SK-N-SH treated with all-trans-retinoic acid at 6 μM for 48 hours (cell line): ENCODE results near the gene VPS39.

ENCODE experiments used
- ATAC-seq: fragments of 200-7000 bp; cut with Tn5 transposase; 3 replicates; pipeline ENCODE4 v1.9.1; 2020; ENCODE audit warnings: mild to moderate bottlenecking, moderate library complexity
- ARNTL ChIP-seq: fragments of 450-650 bp; formaldehyde crosslinking; IDR thresholded peaks from 2 replicates; pipeline ENCODE4 v1.5.0; 2020; ENCODE audit warnings: low read depth, mild to moderate bottlenecking, moderate library complexity, borderline replicate concordance
- BACH2 ChIP-seq: fragments of 250-450 bp; sonication (Bioruptor Pico); IDR thresholded peaks from 2 replicates; pipeline ENCODE4 v1.9.0; 2021; ENCODE audit warnings: mild to moderate bottlenecking, borderline replicate concordance
- CSDC2 ChIP-seq: fragments of 250-450 bp; sonication (Bioruptor Pico); IDR thresholded peaks from 2 replicates; pipeline ENCODE4 v1.5.0; 2020; ENCODE audit warnings: mild to moderate bottlenecking, moderate library complexity
- GLIS3 ChIP-seq: fragments of 250-450 bp; sonication (Bioruptor Pico); IDR thresholded peaks from 2 replicates; pipeline ENCODE4 v1.5.0; 2020; ENCODE audit warnings: mild to moderate bottlenecking, moderate library complexity
- PPARA ChIP-seq: fragments of 250-450 bp; sonication (Bioruptor Pico); IDR thresholded peaks from 2 replicates; pipeline ENCODE4 v1.5.0; 2020; ENCODE audit warnings: mild to moderate bottlenecking, borderline replicate concordance
- RARB ChIP-seq: fragments of 250-450 bp; sonication (Bioruptor Pico); IDR thresholded peaks from 2 replicates; pipeline ENCODE4 v1.8.0; 2021; ENCODE audit warnings: mild to moderate bottlenecking, moderate library complexity
- SNAI2 ChIP-seq: fragments of 250-450 bp; sonication (Bioruptor Pico); IDR thresholded peaks from 2 replicates; pipeline ENCODE4 v1.5.0; 2020; ENCODE audit warnings: mild to moderate bottlenecking, moderate library complexity
- TCF4 ChIP-seq: fragments of 250-450 bp; sonication (Bioruptor Pico); IDR thresholded peaks from 2 replicates; pipeline ENCODE4 v1.8.0; 2021; ENCODE audit warnings: mild to moderate bottlenecking, moderate library complexity, borderline replicate concordance
- TOX ChIP-seq: fragments of 250-450 bp; sonication (Bioruptor Pico); IDR thresholded peaks from 2 replicates; pipeline ENCODE4 v1.8.0; 2021; ENCODE audit warnings: mild to moderate bottlenecking, moderate library complexity, borderline replicate concordance
- ZC3H10 ChIP-seq: fragments of 250-450 bp; sonication (Bioruptor Pico); IDR thresholded peaks from 2 replicates; pipeline ENCODE4 v1.5.1; 2021; ENCODE audit warnings: mild to moderate bottlenecking, moderate library complexity
- ZFP3 ChIP-seq: fragments of 250-450 bp; sonication (Bioruptor Pico); IDR thresholded peaks from 2 replicates; pipeline ENCODE4 v1.5.0; 2020; ENCODE audit warnings: mild to moderate bottlenecking, moderate library complexity
- ZNF565 ChIP-seq: fragments of 450-650 bp; formaldehyde crosslinking; conservative IDR thresholded peaks from 2 replicates; pipeline ENCODE4 v1.5.0; 2020; ENCODE audit warnings: low read depth, mild to moderate bottlenecking, moderate library complexity
- ZNF70 ChIP-seq: fragments of 450-650 bp; formaldehyde crosslinking; IDR thresholded peaks from 2 replicates; pipeline ENCODE4 v1.5.0; 2020; ENCODE audit warnings: mild to moderate bottlenecking, moderate library complexity
- ZNF8 ChIP-seq: fragments of 450-650 bp; formaldehyde crosslinking; IDR thresholded peaks from 2 replicates; pipeline ENCODE4 v1.5.0; 2020; ENCODE audit warnings: mild to moderate bottlenecking, moderate library complexity
- TF ChIP-seq, protein P1 (sequence below): fragments of 250-450 bp; sonication (Bioruptor Pico); IDR thresholded peaks from 2 replicates; pipeline ENCODE4 v1.8.0; 2021; ENCODE audit warnings: low read depth, mild to moderate bottlenecking, moderate library complexity, borderline replicate concordance
- TF ChIP-seq, protein P2 (sequence below): fragments of 250-450 bp; sonication (Bioruptor Pico); IDR thresholded peaks from 2 replicates; pipeline ENCODE4 v1.8.0; 2020; ENCODE audit warnings: mild to moderate bottlenecking, moderate library complexity, borderline replicate concordance
- TF ChIP-seq, protein P3 (sequence below): fragments of 250-450 bp; sonication (Bioruptor Pico); IDR thresholded peaks from 2 replicates; pipeline ENCODE4 v1.5.0; 2020; ENCODE audit warnings: mild to moderate bottlenecking, moderate library complexity
- TF ChIP-seq, protein P4 (sequence below): fragments of 250-450 bp; sonication (Bioruptor Pico); IDR thresholded peaks from 2 replicates; pipeline ENCODE4 v1.5.1; 2021; ENCODE audit warnings: mild to moderate bottlenecking, moderate library complexity
- TF ChIP-seq, protein P5 (sequence below): fragments of 250-450 bp; sonication (Bioruptor Pico); IDR thresholded peaks from 2 replicates; pipeline ENCODE4 v1.5.1; 2020; ENCODE audit warnings: low read depth, mild to moderate bottlenecking, moderate library complexity

The VPS39 gene

DNA sequence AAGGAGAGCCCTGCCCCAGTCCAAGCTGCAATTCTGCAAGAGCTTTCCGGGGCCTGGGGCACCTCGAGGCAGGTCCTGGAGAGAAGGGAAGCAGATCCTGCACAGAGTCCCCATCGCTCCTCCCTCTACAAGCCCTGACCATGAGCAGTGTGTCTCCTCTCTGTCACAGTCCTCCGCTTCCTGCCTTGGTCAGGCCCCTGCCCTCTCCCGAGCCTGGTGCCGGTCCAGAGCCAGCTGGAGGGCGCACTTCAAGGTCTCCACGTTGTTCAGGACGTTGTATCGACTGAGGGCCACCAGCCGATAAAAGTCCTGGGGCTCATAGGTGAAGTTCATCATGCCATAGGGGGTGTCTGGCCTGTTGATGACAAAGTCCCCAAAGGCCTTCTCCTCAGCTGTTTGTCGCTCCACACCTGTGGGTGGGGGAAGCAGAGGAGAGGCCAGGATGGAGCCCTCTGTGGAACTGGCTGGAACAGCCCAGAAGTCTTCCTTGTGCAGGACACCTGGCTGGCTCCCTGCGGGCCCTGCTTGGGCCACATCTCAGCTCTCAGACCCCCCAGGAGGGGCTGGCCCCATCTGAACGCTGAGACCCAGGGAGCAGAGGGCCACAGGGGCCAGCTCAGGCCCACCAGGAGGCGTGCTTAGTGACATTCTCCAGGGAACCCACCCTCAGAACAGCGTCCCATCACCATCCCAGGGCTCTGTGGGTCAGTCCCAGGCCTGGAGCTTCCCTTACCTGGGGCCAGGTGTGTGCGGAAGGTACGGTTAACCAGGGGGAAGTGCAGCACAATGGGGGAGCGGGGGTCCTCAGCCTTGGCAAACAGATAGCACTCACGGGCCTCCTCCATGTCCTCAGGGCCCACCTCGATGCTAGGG lies 66.1 kb downstream of the VPS39 start:
- no peak for ATAC-seq
- TF ChIP-seq ARNTL (CRISPR knock-in tag): no peak
- no peak for TF ChIP-seq TCF4 (CRISPR knock-in tag)
- no peak for TF ChIP-seq CSDC2 (CRISPR knock-in tag)
- no peak for TF ChIP-seq PPARA (CRISPR knock-in tag)
- TF ChIP-seq, protein P1, sequence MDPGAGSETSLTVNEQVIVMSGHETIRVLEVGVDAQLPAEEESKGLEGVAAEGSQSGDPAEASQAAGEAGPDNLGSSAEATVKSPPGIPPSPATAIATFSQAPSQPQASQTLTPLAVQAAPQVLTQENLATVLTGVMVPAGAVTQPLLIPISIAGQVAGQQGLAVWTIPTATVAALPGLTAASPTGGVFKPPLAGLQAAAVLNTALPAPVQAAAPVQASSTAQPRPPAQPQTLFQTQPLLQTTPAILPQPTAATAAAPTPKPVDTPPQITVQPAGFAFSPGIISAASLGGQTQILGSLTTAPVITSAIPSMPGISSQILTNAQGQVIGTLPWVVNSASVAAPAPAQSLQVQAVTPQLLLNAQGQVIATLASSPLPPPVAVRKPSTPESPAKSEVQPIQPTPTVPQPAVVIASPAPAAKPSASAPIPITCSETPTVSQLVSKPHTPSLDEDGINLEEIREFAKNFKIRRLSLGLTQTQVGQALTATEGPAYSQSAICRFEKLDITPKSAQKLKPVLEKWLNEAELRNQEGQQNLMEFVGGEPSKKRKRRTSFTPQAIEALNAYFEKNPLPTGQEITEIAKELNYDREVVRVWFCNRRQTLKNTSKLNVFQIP (CRISPR knock-in tag): no peak
- no peak for TF ChIP-seq ZNF70 (CRISPR knock-in tag)
- no peak for TF ChIP-seq ZNF8 (CRISPR knock-in tag)
- TF ChIP-seq, protein P2, sequence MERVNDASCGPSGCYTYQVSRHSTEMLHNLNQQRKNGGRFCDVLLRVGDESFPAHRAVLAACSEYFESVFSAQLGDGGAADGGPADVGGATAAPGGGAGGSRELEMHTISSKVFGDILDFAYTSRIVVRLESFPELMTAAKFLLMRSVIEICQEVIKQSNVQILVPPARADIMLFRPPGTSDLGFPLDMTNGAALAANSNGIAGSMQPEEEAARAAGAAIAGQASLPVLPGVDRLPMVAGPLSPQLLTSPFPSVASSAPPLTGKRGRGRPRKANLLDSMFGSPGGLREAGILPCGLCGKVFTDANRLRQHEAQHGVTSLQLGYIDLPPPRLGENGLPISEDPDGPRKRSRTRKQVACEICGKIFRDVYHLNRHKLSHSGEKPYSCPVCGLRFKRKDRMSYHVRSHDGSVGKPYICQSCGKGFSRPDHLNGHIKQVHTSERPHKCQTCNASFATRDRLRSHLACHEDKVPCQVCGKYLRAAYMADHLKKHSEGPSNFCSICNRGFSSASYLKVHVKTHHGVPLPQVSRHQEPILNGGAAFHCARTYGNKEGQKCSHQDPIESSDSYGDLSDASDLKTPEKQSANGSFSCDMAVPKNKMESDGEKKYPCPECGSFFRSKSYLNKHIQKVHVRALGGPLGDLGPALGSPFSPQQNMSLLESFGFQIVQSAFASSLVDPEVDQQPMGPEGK: no peak
- TF ChIP-seq, protein P3, sequence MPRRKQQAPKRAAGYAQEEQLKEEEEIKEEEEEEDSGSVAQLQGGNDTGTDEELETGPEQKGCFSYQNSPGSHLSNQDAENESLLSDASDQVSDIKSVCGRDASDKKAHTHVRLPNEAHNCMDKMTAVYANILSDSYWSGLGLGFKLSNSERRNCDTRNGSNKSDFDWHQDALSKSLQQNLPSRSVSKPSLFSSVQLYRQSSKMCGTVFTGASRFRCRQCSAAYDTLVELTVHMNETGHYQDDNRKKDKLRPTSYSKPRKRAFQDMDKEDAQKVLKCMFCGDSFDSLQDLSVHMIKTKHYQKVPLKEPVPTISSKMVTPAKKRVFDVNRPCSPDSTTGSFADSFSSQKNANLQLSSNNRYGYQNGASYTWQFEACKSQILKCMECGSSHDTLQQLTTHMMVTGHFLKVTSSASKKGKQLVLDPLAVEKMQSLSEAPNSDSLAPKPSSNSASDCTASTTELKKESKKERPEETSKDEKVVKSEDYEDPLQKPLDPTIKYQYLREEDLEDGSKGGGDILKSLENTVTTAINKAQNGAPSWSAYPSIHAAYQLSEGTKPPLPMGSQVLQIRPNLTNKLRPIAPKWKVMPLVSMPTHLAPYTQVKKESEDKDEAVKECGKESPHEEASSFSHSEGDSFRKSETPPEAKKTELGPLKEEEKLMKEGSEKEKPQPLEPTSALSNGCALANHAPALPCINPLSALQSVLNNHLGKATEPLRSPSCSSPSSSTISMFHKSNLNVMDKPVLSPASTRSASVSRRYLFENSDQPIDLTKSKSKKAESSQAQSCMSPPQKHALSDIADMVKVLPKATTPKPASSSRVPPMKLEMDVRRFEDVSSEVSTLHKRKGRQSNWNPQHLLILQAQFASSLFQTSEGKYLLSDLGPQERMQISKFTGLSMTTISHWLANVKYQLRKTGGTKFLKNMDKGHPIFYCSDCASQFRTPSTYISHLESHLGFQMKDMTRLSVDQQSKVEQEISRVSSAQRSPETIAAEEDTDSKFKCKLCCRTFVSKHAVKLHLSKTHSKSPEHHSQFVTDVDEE (CRISPR knock-in tag): no peak
- no peak for TF ChIP-seq SNAI2 (CRISPR knock-in tag)
- no peak for TF ChIP-seq ZNF565 (CRISPR knock-in tag)

DNA sequence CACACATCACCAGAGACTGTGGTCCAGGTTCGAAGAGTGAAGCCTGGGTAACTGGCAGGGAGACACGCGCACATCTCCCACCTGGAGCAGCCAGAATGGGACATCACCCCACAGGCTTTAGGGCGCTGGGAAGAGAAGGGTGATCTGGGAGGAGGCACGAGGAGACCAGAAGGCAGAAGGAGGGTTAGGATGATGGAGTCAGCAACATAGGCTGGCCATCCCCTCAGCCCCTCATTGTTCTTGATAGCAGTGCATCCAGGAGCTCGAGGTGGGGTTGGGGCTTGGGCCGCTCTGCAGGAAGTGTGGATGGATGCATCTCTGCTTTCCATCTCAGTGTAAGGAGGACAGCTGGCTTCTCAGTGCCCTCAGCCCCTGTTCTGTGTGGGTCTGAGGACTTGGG lies 66.9 kb downstream of the VPS39 start:
- no peak for ATAC-seq
- TF ChIP-seq, protein P3 (CRISPR knock-in tag): no peak
- TF ChIP-seq BACH2 (CRISPR knock-in tag) (no peak), GLIS3 (CRISPR knock-in tag) (no peak), TOX (CRISPR knock-in tag) (no peak), PPARA (CRISPR knock-in tag) (no peak), ZC3H10 (CRISPR knock-in tag) (no peak), ZNF8 (CRISPR knock-in tag) (no peak), ZFP3 (no peak), RARB (CRISPR knock-in tag) (no peak), ARNTL (CRISPR knock-in tag) (no peak), TCF4 (CRISPR knock-in tag) (no peak), CSDC2 (CRISPR knock-in tag) (no peak)
- TF ChIP-seq, protein P4, sequence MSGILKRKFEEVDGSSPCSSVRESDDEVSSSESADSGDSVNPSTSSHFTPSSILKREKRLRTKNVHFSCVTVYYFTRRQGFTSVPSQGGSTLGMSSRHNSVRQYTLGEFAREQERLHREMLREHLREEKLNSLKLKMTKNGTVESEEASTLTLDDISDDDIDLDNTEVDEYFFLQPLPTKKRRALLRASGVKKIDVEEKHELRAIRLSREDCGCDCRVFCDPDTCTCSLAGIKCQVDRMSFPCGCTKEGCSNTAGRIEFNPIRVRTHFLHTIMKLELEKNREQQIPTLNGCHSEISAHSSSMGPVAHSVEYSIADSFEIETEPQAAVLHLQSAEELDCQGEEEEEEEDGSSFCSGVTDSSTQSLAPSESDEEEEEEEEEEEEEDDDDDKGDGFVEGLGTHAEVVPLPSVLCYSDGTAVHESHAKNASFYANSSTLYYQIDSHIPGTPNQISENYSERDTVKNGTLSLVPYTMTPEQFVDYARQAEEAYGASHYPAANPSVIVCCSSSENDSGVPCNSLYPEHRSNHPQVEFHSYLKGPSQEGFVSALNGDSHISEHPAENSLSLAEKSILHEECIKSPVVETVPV: no peak
- TF ChIP-seq, protein P1 (CRISPR knock-in tag): no peak
- TF ChIP-seq, protein P2: no peak
- TF ChIP-seq, protein P5, sequence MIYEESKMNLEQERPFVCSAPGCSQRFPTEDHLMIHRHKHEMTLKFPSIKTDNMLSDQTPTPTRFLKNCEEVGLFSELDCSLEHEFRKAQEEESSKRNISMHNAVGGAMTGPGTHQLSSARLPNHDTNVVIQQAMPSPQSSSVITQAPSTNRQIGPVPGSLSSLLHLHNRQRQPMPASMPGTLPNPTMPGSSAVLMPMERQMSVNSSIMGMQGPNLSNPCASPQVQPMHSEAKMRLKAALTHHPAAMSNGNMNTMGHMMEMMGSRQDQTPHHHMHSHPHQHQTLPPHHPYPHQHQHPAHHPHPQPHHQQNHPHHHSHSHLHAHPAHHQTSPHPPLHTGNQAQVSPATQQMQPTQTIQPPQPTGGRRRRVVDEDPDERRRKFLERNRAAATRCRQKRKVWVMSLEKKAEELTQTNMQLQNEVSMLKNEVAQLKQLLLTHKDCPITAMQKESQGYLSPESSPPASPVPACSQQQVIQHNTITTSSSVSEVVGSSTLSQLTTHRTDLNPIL (CRISPR knock-in tag): no peak
